H1 (cell line): ENCODE measurements around the gene KCMF1. TPM values are rescaled to one million over a fixed set of nuclear protein-coding genes. Genes with fewer than 3 reads are reported as not detected.

Experiments used
- CTCF ChIA-PET: fragments of 300-600 bp; sonication (Branson Sonifier 250); formaldehyde crosslinking; loops from one replicate; lab custom pipeline; 2021; ENCODE audit not compliant: partially characterized antibody; lab: Charles Lee
- POLR2A ChIA-PET: fragments of 300-600 bp; sonication (Branson Sonifier 250); formaldehyde crosslinking; loops from one replicate; lab custom pipeline; 2021; ENCODE audit warnings: inconsistent platforms; ENCODE audit not compliant: partially characterized antibody; lab: Charles Lee
- DNase-seq, 2 experiments: peaks; one replicate each; pipeline versions ENCODE4 v3.0.0 to v3.0.0-alpha.2; 2010 to 2022; ENCODE audit warnings: low spot score in 2 of 2, low read depth in 1 of 2, mixed read lengths in 1 of 2
- FAIRE-seq: peaks from 2 replicates; lab custom pipeline; 2011; peaks lifted over from hg19 to GRCh38; lab: Jason Lieb, UNC
- H2AFZ ChIP-seq: 2 replicates; pipeline ENCODE4 v1.8.1; 2012; ENCODE audit warnings: low read length, inconsistent platforms
- H2AK5ac ChIP-seq: 2 replicates; pipeline ENCODE4 v1.6.1; 2013; ENCODE audit warnings: low read depth, low read length
- H2BK120ac ChIP-seq: replicated peaks from 2 replicates; pipeline ENCODE3; 2013; ENCODE audit warnings: low read depth, low read length, inconsistent platforms
- H2BK12ac ChIP-seq: 2 replicates; pipeline ENCODE4 v1.6.1; 2013; ENCODE audit warnings: low read depth, low read length
- H2BK15ac ChIP-seq: 2 replicates; pipeline ENCODE4 v1.6.1; 2013; ENCODE audit warnings: low read length
- H2BK20ac ChIP-seq: 2 replicates; pipeline ENCODE4 v1.6.1; 2013; ENCODE audit warnings: low read length
- H2BK5ac ChIP-seq: 2 replicates; pipeline ENCODE4 v1.6.1; 2013; ENCODE audit warnings: low read depth, low read length
- H3K14ac ChIP-seq: 2 replicates; pipeline ENCODE4 v1.6.1; 2013; ENCODE audit warnings: inconsistent platforms; ENCODE audit not compliant: insufficient read length
- H3K18ac ChIP-seq: 2 replicates; pipeline ENCODE4 v1.6.1; 2013; ENCODE audit warnings: low read length; ENCODE audit errors: extremely low read depth
- H3K23ac ChIP-seq: 2 replicates; pipeline ENCODE4 v1.6.1; 2013; ENCODE audit warnings: inconsistent platforms; ENCODE audit not compliant: insufficient read length
- H3K23me2 ChIP-seq: 2 replicates; pipeline ENCODE4 v1.6.1; 2013; ENCODE audit warnings: low read depth, low read length
- H3K27ac ChIP-seq: 2 replicates; pipeline ENCODE4 v1.6.1; 2011; ENCODE audit warnings: low read depth, low read length, inconsistent platforms
- H3K27me3 ChIP-seq, 4 experiments: replicated peaks in 1 of 4; 1 replicate in 1 of 4; 2 replicates in 3 of 4; pipeline versions ENCODE4 v1.6.1 to v1.8.1; 2011 to 2013; ENCODE audit warnings: low read length in 3 of 4, mild to moderate bottlenecking in 3 of 4, inconsistent platforms in 2 of 4, mixed read lengths in 2 of 4, moderate library complexity in 1 of 4; ENCODE audit not compliant: control insufficient read depth in 3 of 4, insufficient read depth in 3 of 4; ENCODE audit errors: extremely low read depth in 1 of 4
- H3K36me3 ChIP-seq, 4 experiments: 2 replicates each; pipeline versions ENCODE4 v1.6.1 to v1.8.1; 2011 to 2013; ENCODE audit warnings: mild to moderate bottlenecking in 4 of 4, low read length in 3 of 4, moderate library complexity in 2 of 4, control low read depth in 1 of 4, inconsistent platforms in 1 of 4; ENCODE audit not compliant: insufficient read depth in 4 of 4, control insufficient read depth in 2 of 4
- H3K4ac ChIP-seq: replicated peaks from 2 replicates; pipeline ENCODE3; 2013; ENCODE audit warnings: low read length, low read depth, mixed read lengths, inconsistent platforms; ENCODE audit not compliant: insufficient read length
- H3K4me1 ChIP-seq, 4 experiments: replicated peaks in 1 of 4; 1 replicate in 1 of 4; 2 replicates in 3 of 4; pipeline versions ENCODE4 v1.6.1 to v1.8.1; 2011 to 2013; ENCODE audit warnings: low read length in 3 of 4, inconsistent platforms in 2 of 4, mixed read lengths in 1 of 4; ENCODE audit not compliant: insufficient read depth in 4 of 4, control insufficient read depth in 3 of 4
- H3K4me2 ChIP-seq, 2 experiments: 2 replicates each; pipeline versions ENCODE4 v1.6.1 to v1.8.1; 2011 to 2013; ENCODE audit warnings: low read depth in 2 of 2, low read length in 2 of 2, control low read depth in 1 of 2, inconsistent platforms in 1 of 2, mild to moderate bottlenecking in 1 of 2; ENCODE audit not compliant: insufficient read depth in 1 of 2
- H3K4me3 ChIP-seq, 4 experiments: fragments of 200-600, 300-600 bp in 1 of 4; sonication (generic), shearing (Covaris generic), sonication (Bioruptor Twin) in 1 of 4; 2 replicates each; pipeline versions ENCODE4 v1.5.1 to v1.8.1; 2011 to 2016; ENCODE audit warnings: low read length in 4 of 4, low read depth in 3 of 4, control low read depth in 2 of 4, inconsistent platforms in 2 of 4, mild to moderate bottlenecking in 2 of 4, mixed read lengths in 1 of 4, moderate library complexity in 1 of 4; ENCODE audit not compliant: insufficient read depth in 2 of 4; ENCODE audit errors: extremely low read depth in 1 of 4
- H3K56ac ChIP-seq: replicated peaks from 2 replicates; pipeline ENCODE3; 2013; ENCODE audit warnings: low read depth, mild to moderate bottlenecking, mixed read lengths, low read length, inconsistent platforms; ENCODE audit not compliant: insufficient read length
- H3K79me1 ChIP-seq: 2 replicates; pipeline ENCODE4 v1.6.1; 2013; ENCODE audit warnings: low read depth, low read length, control low read depth
- H3K79me2 ChIP-seq, 2 experiments: 2 replicates each; pipeline versions ENCODE4 v1.6.1 to v1.8.1; 2012 to 2013; ENCODE audit warnings: low read length in 2 of 2, mild to moderate bottlenecking in 2 of 2, inconsistent platforms in 1 of 2; ENCODE audit not compliant: insufficient read depth in 2 of 2, control insufficient read depth in 1 of 2
- H3K9ac ChIP-seq, 4 experiments: replicated peaks in 1 of 4; 1 replicate in 1 of 4; 2 replicates in 3 of 4; pipeline versions ENCODE4 v1.6.1 to v1.8.1; 2011 to 2013; ENCODE audit warnings: low read depth in 3 of 4, low read length in 3 of 4, control low read depth in 2 of 4, mild to moderate bottlenecking in 2 of 4, moderate library complexity in 2 of 4, inconsistent platforms in 1 of 4; ENCODE audit errors: extremely low read depth in 1 of 4
- H3K9me3 ChIP-seq, 2 experiments: 2 replicates each; pipeline versions ENCODE4 v1.6.1 to v1.8.1; 2012 to 2013; ENCODE audit warnings: mild to moderate bottlenecking in 2 of 2, moderate library complexity in 2 of 2, control low read depth in 1 of 2, inconsistent platforms in 1 of 2, low read depth in 1 of 2, low read length in 1 of 2, mixed read lengths in 1 of 2; ENCODE audit not compliant: insufficient read depth in 2 of 2
- H4K20me1 ChIP-seq, 2 experiments: replicated peaks in 1 of 2; 2 replicates each; pipeline versions ENCODE3 to v1.8.1; 2011 to 2013; ENCODE audit warnings: inconsistent platforms in 2 of 2, low read length in 2 of 2, mild to moderate bottlenecking in 1 of 2; ENCODE audit not compliant: insufficient read depth in 2 of 2, control insufficient read depth in 1 of 2
- H4K5ac ChIP-seq: 2 replicates; pipeline ENCODE4 v1.6.1; 2013; ENCODE audit warnings: low read length, low read depth, mixed read lengths, inconsistent platforms; ENCODE audit not compliant: insufficient read length
- H4K8ac ChIP-seq: 2 replicates; pipeline ENCODE4 v1.8.0; 2013; ENCODE audit warnings: mild to moderate bottlenecking, moderate library complexity, low read length, inconsistent platforms; ENCODE audit not compliant: insufficient read depth; ENCODE audit errors: extremely low read depth
- H4K91ac ChIP-seq: replicated peaks from 2 replicates; pipeline ENCODE3; 2013; ENCODE audit warnings: low read length, mixed read lengths, inconsistent platforms; ENCODE audit not compliant: insufficient read length
- FOSL1 ChIP-seq: IDR thresholded peaks from 2 replicates; pipeline ENCODE4 v1.6.1; 2011; ENCODE audit warnings: mild to moderate bottlenecking, low read depth, low read length, moderate library complexity; ENCODE audit not compliant: insufficient read depth
- JUN ChIP-seq: IDR thresholded peaks from 2 replicates; pipeline ENCODE4 v1.6.1; 2011; ENCODE audit warnings: low read depth, mild to moderate bottlenecking, improper control_type of control experiment, low read length
- JUND ChIP-seq: IDR thresholded peaks from 2 replicates; pipeline ENCODE4 v1.6.1; 2011; ENCODE audit warnings: mild to moderate bottlenecking, improper control_type of control experiment, low read length
- KDM1A ChIP-seq: fragments of 200-600, 300-600 bp; sonication (generic); IDR thresholded peaks from 2 replicates; pipeline ENCODE4 v1.7.1; 2016; ENCODE audit warnings: mild to moderate bottlenecking, low read length, borderline replicate concordance
- POLR2A ChIP-seq, 2 experiments: IDR thresholded peaks; 1 replicate in 1 of 2; 2 replicates in 1 of 2; pipeline ENCODE4 v1.6.1; 2011; ENCODE audit warnings: low read depth in 2 of 2, low read length in 2 of 2, mild to moderate bottlenecking in 2 of 2; ENCODE audit errors: control extremely low read depth in 1 of 2
- SP4 ChIP-seq: IDR thresholded peaks from 2 replicates; pipeline ENCODE4 v1.6.1; 2012; ENCODE audit warnings: low read length, inconsistent platforms
- SUZ12 ChIP-seq: fragments of 200-600 bp; sonication (generic); IDR thresholded peaks from 2 replicates; pipeline ENCODE4 v1.6.1; 2012; ENCODE audit warnings: mild to moderate bottlenecking, inconsistent platforms, low read length, moderate library complexity, mixed read lengths
- ZNF274 ChIP-seq: IDR thresholded peaks from 2 replicates; pipeline ENCODE4 v1.7.0; 2012; ENCODE audit warnings: low read length, borderline replicate concordance; ENCODE audit errors: extremely low read depth
- WGBS, 2 experiments: shearing (Covaris generic) in 1 of 2; methylation state at CpG; one replicate each; pipeline versions ENCODE4 v1.1.6 to v1.1.7; 2013 to 2015; ENCODE audit warnings: low lambda C conversion rate in 2 of 2, mixed read lengths in 2 of 2, inconsistent platforms in 1 of 2, low coverage in 1 of 2, missing lambda C conversion rate in 1 of 2; ENCODE audit not compliant: insufficient replicate concordance in 2 of 2, insufficient coverage in 1 of 2, insufficient read length in 1 of 2; ENCODE audit errors: extremely low coverage in 1 of 2, missing lambda C conversion rate in 1 of 2; 5-methylcytosine and 5-hydroxymethylcytosine counted together
- polyA plus RNA-seq, 7 experiments: library from polyadenylated mRNA; depleted of rRNA in 3 of 7; stranded (reverse) in 5 of 7; unstranded in 2 of 7; fragments of >200 nt in 5 of 7; fragments of 200-250 nt in 2 of 7; gene quantifications; 1 replicate in 5 of 7; 2 replicates in 1 of 7; 4 replicates in 1 of 7; pipeline versions ENCODE4 v1.2.1 to v1.2.3, GENCODE V29; 2011 to 2013; ENCODE audit warnings: missing spikeins in 2 of 7, mixed read lengths in 2 of 7
- total RNA-seq: library from RNA; stranded (reverse); fragmentation: NEBNext Ultra II Directional; extraction: Animal tissue kit (Norgen Biotek cat#: 25700); gene quantifications from 2 replicates; pipeline ENCODE4 v1.2.1, GENCODE V29; 2021
- TF ChIP-seq, protein P1 (sequence below), 3 experiments: IDR thresholded peaks; 1 replicate in 2 of 3; 2 replicates in 1 of 3; pipeline versions ENCODE4 v1.5.1 to v1.6.1; 2011; ENCODE audit warnings: low read length in 3 of 3, mild to moderate bottlenecking in 3 of 3, inconsistent platforms in 2 of 3, low read depth in 1 of 3, moderate library complexity in 1 of 3; ENCODE audit not compliant: insufficient read depth in 1 of 3; ENCODE audit errors: control extremely low read depth in 1 of 3
- TF ChIP-seq, protein P2 (sequence below): IDR thresholded peaks from 2 replicates; pipeline ENCODE4 v1.6.1; 2011; ENCODE audit warnings: low read length, improper control_type of control experiment
- TF ChIP-seq, protein P3 (sequence below): IDR thresholded peaks from 2 replicates; pipeline ENCODE4 v1.6.1; 2012; ENCODE audit warnings: inconsistent platforms

The KCMF1 gene
- total and polyA plus RNA-seq, 2 of the 8 experiments (the other 6 are each of a cell fraction or from before 2014, with no cell fraction given) = 86.9 to 149 TPM

DNA sequence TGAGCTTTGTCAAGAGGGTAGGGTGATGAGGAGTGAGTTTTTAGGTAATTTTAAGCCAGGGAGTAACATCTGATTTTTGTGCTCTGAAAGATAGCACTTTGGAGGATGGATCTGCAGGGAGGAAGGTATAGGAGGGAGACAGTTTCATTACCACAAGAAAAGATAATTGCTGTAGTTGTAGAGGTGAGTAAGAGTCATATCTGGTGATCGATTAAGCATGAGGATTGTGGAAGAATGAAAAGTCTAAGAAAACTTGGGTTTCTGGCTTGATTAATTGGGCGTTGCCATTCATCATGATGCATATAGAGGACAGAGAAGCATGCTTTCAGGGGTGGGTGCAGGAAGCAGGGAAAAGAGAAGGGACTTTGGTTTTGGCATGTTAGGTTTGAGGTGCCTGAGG lies 18.5 kb downstream of the KCMF1 start:
- H2BK12ac ChIP-seq = no peak overlapping the region
- H4K5ac ChIP-seq = no peak overlapping the region
- ChIA-PET CTCF (interaction anchor here (1.0 kb wide), 1 partner anchor 23 kb away, joined by 3 read pairs; no protein-coding TSS in a partner anchor), POLR2A (no interaction called here)
- no peaks in the 10 kb centered on the region; the same call in 1 of the 2 replicates for H3K79me1 ChIP-seq
- no peak for FAIRE-seq
- no peak overlapping the region for H3K4me2 ChIP-seq
- WGBS, 2 experiments = 90% methylated on average over 2 of the region's 2 CpGs; no CpG with 5 or more reads in 1 of the 2 experiments
- no peak overlapping the region for H3K9ac ChIP-seq
- no peak for DNase-seq
- no peak overlapping the region for H3K4me3 ChIP-seq
- no peak overlapping the region for H3K56ac ChIP-seq
- peaks cover 21 to 24% of the 10 kb centered on the region in 2 experiments for H4K20me1 ChIP-seq
- H3K14ac ChIP-seq = no peak overlapping the region
- no peak overlapping the region for H3K4ac ChIP-seq
- no peak overlapping the region for H2BK120ac ChIP-seq
- no peak overlapping the region for H3K23ac ChIP-seq
- no peak overlapping the region for H2BK20ac ChIP-seq
- no peaks in the 10 kb centered on the region for H3K9me3 ChIP-seq
- no peak overlapping the region for H3K27ac ChIP-seq
- H4K8ac ChIP-seq = no peak overlapping the region
- H3K23me2 ChIP-seq = no peaks in the 10 kb centered on the region
- H2AK5ac ChIP-seq = no peak overlapping the region
- no peak overlapping the region for H3K18ac ChIP-seq
- peaks cover 54 to 99% of the 10 kb centered on the region in 2 experiments for H3K79me2 ChIP-seq
- H4K91ac ChIP-seq = no peak overlapping the region
- H3K27me3 ChIP-seq = no peaks in the 10 kb centered on the region
- H2BK15ac ChIP-seq = no peak overlapping the region
- no peaks in the 10 kb centered on the region; a peak in 4 of 7 replicates for H3K4me1 ChIP-seq
- H3K36me3 ChIP-seq = no peaks in the 10 kb centered on the region
- H2BK5ac ChIP-seq = no peak overlapping the region
- no peak overlapping the region for H2AFZ ChIP-seq
- no peak for TF ChIP-seq JUN
- no peak for TF ChIP-seq POLR2A (IDR thresholded peaks at IDR 0.05; ENCODE audit: control extremely low read depth in 1 of 2, low read depth in 2 of 2, low read length in 2 of 2)
- TF ChIP-seq SP4 = no peak
- TF ChIP-seq, protein P1, sequence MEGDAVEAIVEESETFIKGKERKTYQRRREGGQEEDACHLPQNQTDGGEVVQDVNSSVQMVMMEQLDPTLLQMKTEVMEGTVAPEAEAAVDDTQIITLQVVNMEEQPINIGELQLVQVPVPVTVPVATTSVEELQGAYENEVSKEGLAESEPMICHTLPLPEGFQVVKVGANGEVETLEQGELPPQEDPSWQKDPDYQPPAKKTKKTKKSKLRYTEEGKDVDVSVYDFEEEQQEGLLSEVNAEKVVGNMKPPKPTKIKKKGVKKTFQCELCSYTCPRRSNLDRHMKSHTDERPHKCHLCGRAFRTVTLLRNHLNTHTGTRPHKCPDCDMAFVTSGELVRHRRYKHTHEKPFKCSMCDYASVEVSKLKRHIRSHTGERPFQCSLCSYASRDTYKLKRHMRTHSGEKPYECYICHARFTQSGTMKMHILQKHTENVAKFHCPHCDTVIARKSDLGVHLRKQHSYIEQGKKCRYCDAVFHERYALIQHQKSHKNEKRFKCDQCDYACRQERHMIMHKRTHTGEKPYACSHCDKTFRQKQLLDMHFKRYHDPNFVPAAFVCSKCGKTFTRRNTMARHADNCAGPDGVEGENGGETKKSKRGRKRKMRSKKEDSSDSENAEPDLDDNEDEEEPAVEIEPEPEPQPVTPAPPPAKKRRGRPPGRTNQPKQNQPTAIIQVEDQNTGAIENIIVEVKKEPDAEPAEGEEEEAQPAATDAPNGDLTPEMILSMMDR (IDR thresholded peaks at IDR 0.05; ENCODE audit: control extremely low read depth in 1 of 3, insufficient read depth in 1 of 3, low read depth in 1 of 3, low read length in 3 of 3) = no peak
- TF ChIP-seq, protein P2, sequence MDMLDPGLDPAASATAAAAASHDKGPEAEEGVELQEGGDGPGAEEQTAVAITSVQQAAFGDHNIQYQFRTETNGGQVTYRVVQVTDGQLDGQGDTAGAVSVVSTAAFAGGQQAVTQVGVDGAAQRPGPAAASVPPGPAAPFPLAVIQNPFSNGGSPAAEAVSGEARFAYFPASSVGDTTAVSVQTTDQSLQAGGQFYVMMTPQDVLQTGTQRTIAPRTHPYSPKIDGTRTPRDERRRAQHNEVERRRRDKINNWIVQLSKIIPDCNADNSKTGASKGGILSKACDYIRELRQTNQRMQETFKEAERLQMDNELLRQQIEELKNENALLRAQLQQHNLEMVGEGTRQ = no peak
- TF ChIP-seq JUND = no peak
- no peak for TF ChIP-seq FOSL1
- TF ChIP-seq ZNF274 = no peak
- no peak for TF ChIP-seq SUZ12
- TF ChIP-seq, protein P3, sequence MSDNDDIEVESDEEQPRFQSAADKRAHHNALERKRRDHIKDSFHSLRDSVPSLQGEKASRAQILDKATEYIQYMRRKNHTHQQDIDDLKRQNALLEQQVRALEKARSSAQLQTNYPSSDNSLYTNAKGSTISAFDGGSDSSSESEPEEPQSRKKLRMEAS = no peak
- TF ChIP-seq KDM1A = no peak
